Esophagus muscularis mucosa (tissue), 4 donors: ENCODE results near the gene ADCY7.

Source experiments
- EP300 ChIP-seq: sonication (generic); formaldehyde crosslinking; IDR thresholded peaks from one replicate; pipeline ENCODE4 v1.6.1; 2017; ENCODE audit warnings: antibody characterized with exemption
- POLR2A ChIP-seq: fragments of 450-650 bp; IDR thresholded peaks from one replicate; pipeline ENCODE4 v1.6.1; 2017; ENCODE audit warnings: antibody characterized with exemption, moderate library complexity, mild to moderate bottlenecking, low read depth
- POLR2AphosphoS5 ChIP-seq, 2 donors: sonication (generic); formaldehyde crosslinking; IDR thresholded peaks; one replicate each; pipeline ENCODE4 v1.6.1; 2017; ENCODE audit warnings: antibody characterized with exemption in 2 of 2
- TF ChIP-seq, protein P1 (sequence below), 3 experiments: fragments of 200-600 bp in 2 of 3; fragments of 450-650 bp in 1 of 3; sonication (generic) in 2 of 3; IDR thresholded peaks; one replicate each; pipeline ENCODE4 v1.5.1; 2017 to 2019; ENCODE audit warnings: antibody characterized with exemption in 3 of 3, mild to moderate bottlenecking in 2 of 3, moderate library complexity in 1 of 3

DNA sequence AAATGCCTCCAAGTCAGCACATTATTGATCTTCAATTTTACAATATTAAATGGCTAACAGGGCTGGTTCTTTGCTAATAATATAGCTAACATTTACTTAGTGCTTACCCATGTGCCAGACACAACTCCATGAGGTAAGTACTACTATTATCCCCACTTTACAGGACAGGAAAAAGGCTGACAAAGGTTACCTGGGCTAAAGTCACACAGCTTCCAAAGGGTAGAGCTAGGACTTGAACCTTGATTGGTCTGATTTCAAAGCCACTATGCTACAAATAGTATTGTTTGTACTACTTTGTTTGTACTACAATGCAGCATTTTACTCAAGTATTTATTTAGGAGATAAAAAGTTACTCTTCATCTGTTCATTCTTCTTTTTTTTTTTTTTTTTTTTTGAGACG, 70.5 kb downstream of the ADCY7 start:
- TF ChIP-seq, protein P1, sequence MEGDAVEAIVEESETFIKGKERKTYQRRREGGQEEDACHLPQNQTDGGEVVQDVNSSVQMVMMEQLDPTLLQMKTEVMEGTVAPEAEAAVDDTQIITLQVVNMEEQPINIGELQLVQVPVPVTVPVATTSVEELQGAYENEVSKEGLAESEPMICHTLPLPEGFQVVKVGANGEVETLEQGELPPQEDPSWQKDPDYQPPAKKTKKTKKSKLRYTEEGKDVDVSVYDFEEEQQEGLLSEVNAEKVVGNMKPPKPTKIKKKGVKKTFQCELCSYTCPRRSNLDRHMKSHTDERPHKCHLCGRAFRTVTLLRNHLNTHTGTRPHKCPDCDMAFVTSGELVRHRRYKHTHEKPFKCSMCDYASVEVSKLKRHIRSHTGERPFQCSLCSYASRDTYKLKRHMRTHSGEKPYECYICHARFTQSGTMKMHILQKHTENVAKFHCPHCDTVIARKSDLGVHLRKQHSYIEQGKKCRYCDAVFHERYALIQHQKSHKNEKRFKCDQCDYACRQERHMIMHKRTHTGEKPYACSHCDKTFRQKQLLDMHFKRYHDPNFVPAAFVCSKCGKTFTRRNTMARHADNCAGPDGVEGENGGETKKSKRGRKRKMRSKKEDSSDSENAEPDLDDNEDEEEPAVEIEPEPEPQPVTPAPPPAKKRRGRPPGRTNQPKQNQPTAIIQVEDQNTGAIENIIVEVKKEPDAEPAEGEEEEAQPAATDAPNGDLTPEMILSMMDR (IDR thresholded peaks at IDR 0.05) = no peak
- no peak for TF ChIP-seq EP300
- no peak for TF ChIP-seq POLR2AphosphoS5 (IDR thresholded peaks at IDR 0.05)
- TF ChIP-seq POLR2A = no peak
